Activated CD8-positive, alpha-beta memory T cell treated with anti-CD3 and anti-CD28 coated beads, Interleukin-2, amount 50 U/mL, for 48 hours (primary cell): ENCODE data around the gene HASPIN.

Source experiments
- DNase-seq: peaks from one replicate; pipeline ENCODE4 v3.0.0-alpha.2; 2020

Gene HASPIN

DNA sequence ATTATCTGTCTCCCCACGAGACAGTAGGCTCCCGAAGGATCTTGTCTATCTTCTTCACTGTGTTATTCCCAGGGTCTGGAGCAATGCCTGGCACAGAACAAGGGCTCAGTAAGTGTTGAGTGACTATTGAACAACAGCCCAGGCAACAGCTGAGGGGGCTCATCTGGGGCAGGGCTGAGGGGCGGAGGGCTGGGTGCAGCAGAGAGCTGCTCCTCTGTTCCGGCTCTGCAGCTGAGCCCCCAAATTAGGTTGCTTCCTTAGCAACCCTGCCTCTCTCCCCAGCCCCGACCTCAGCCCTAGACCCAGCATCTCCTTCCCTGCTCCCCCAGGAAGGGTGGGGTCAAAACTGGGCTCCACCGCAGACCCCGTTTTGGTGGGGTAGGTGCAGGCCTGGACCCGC lies 45.1 kb downstream of the HASPIN start:
- DNase-seq: no peak

DNA sequence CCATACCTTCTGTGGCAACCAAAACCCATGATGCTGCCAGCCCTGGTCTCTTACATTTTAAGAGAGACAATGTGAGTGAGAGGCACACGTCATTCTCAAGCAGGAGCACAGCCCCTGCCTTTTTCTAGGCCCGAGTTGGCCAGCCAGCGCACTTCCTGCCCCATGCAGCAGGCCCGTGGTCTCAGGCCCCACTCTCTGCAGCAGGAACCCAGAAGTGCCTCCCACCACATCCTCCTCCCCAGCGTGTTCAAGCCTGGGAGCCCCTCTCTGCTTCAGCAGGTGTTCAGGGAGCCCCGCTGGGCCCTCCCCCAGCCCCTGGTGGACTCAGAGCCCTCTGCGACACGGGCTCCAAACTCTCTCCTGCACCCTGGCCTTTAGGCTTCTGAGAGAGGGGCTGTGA lies 46.8 kb downstream of the HASPIN start:
- DNase-seq: peak; percentile 71

DNA sequence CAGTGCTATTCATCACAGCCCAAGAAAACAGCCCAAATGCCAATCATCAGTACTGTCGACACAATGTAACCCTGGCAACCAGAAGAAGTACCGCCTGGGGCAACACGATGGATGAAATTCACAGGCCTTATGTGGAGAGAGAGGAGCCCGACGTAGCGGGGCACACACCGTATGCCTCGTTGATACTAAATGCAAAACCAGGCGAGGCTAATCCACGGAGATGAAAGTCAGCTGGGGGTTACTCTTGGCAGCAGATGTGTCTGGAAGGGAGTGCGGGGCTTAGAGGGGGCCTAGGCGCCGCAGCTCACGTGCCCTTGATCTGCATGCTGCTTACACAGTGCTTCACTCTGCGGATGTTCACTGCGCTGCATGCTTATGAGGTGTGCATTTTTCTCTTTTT lies 47.4 kb downstream of the HASPIN start:
- no peak for DNase-seq

DNA sequence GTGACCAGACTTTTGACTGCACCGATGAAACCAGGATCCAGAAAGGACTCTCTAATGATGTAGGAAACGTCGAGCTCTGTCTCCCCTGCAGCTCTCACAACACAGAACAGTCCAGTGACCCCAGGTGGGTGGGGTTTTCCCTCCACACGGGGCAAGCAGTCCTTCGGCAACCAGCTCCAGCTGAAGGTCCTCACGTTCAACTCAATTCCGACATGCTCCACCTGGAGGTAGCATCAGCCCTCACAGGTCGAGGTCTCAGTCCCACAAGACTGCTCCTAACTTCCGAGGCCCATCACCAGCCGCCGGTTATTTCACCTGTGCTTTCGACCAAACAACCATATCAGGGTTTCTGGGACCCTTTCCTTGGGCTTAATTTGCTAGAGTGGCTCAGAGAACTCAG lies 49.1 kb downstream of the HASPIN start:
- DNase-seq: no peak

DNA sequence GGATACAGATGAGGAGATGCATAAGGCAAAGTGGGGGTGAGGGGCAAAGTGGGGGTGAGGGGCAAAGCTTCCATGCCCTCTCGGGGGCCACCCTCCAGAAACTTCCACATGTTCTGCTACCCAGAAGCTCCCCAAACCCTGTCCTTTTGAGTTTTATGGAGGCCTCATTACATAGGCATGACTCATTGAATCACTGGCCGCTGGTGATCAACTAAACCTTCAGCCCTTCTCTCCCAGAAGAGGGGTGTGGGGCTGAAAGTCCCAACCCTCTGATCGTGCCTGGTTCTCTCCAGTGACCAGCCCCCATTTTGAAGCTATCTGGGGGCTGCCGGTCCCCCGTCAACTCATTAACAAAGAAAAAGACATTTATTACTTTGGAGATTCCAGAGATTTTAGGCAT lies 49.8 kb downstream of the HASPIN start:
- DNase-seq: no peak

DNA sequence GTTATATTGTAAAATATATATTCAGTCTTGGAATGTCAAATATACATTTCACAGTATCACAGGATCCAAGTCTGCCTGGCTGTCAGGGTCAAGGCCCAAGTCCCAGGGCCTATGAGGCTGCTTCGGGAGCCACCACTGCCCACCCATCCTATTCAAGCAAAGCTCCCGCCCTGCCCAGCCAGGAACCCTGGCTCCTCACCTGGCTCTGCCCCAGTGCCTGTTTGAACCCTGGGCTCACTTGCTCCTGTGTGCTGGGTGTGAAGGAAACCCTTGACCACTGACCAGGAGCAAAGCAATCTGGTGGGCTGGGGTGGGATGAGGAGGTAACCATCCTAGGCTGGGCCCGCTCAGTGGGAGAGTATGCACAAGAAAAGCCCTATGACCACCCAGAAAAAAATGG lies 50.3 kb downstream of the HASPIN start:
- DNase-seq: no peak
